Astrocyte of the hippocampus (primary cell): Measurements from ENCODE around the gene CCDC32.

Experiments
- DNase-seq: peaks from one replicate; pipeline ENCODE4 v3.0.0; 2011; ENCODE audit warnings: low read depth, low spot score

CCDC32 gene

DNA sequence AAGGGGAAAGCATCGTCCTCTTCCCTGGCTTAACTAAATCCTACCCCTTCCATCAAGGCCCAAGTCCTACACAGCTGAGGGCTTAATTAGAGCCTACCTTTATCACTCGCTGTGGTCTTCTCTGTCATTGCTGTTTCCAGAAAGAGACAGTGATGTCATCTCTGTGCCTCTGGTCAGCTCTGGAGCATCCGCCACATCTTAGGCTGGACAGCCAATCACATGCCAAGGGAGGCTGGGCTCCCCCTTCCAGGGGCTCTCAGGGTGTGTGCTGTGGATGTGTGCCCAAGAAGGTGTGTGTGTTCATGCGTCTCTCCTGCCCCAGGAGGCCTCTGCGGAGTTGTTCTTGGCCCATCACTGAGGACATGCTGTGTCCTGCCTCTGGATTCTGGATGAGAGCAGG lies 51.2 kb downstream of the CCDC32 start:
- DNase-seq = no peak

DNA sequence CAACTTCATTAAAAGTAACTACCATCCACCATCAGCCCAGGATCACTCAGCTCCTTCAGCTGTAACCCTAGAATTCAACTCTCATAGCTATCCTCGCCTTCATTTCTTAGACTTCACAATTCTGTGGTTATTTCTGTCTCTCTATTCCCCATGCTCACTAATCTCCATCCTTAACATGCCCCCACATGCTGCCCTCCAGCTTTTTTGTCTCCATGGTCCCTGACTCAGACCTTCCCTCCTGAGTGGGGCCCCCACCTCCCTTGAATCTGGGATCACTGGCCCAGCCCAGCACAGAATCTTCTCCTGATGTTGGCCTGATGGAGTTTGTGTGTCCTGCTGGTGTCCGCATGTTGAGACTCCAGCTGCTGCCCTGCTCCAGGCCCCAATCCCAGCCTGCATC lies 52.4 kb downstream of the CCDC32 start:
- DNase-seq = no peak

DNA sequence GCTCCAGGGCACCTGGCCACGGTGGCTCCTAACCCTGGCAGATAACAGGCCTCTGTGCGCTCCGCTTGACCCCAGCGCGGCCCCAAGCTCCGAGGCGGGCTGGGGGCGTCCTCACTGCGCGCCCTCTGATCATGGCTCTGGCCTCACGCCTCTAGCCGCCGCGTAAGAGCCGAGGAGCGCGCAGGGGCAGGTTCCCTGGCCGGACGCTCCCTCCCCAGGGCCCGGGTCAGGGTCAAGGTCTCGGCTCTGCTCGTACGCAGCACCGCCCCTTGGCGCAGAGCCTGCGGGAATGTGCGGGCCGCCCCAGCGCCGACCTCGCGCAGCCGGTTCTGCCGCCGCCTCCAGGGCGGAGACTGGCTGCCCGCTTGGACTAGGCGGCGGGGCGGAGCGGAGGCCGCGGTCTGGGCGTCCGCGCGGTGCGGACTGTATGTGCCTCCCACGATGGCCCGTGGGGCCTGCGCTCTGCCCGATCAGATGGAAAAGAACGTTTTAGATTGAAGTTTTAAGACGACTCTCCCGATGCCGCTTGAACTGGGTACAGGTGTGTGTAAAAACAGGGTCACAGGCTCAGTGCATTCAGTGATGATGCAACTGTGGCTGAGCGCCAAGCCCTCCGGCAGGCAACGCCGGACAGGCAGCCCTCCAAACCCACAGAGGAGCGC lies 53.2 kb downstream of the CCDC32 start:
- peak; percentile 59 for DNase-seq

DNA sequence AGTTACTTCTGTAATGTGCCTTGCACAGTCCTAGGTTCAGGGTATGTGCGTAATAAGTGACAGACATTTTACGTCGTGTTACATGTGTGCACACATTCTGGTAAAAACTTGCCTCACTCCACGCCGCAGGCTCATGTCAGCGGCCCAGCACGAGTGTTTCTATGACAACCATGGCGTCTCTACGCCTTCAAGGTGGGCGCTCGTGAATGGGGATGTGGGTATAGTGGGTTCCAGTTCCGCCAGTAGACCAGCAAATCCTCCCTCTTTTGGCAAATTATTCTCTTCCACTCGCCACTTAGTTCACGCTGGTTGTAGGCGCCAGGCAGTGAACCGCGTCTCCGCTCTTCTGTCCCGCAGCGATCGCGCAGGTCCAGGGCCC lies 53.8 kb downstream of the CCDC32 start:
- DNase-seq = no peak

DNA sequence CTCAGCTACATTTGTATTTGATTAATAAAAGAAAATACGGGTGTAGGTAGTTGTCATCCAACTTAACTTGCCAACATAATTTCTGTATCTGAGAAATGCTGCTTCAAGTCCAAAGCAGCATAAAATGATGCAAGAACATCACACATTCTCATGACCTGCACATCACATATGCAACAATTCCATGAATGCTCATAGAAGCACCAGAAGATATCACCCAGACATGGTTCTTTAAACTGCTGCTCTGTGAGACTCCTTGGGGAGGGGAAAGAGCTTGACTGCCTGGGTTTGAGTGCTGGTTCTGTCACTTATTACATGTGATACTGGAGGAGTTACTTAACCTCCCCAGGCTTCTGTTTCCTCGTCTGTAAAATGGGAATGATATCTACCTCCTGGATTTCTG lies 54.6 kb downstream of the CCDC32 start:
- no peak for DNase-seq

DNA sequence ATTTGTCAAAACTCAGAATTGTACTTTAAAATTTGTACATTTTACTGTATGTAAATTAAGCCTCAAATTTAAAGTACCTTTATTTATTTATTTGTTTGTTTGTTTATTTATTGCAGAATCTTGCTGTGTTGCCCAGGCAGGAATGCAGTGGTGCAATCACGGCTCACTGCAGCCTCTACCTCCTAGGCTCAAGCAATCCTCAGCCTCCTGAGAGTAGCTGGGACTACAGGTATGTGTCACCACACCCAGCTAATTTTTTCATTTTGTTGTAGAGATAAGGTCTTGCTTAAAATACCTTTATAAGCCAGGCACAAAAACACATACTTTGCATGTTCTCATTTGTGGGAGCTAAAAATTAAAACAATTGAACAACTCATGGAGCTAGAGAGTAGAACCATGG lies 56.6 kb downstream of the CCDC32 start:
- no peak for DNase-seq

DNA sequence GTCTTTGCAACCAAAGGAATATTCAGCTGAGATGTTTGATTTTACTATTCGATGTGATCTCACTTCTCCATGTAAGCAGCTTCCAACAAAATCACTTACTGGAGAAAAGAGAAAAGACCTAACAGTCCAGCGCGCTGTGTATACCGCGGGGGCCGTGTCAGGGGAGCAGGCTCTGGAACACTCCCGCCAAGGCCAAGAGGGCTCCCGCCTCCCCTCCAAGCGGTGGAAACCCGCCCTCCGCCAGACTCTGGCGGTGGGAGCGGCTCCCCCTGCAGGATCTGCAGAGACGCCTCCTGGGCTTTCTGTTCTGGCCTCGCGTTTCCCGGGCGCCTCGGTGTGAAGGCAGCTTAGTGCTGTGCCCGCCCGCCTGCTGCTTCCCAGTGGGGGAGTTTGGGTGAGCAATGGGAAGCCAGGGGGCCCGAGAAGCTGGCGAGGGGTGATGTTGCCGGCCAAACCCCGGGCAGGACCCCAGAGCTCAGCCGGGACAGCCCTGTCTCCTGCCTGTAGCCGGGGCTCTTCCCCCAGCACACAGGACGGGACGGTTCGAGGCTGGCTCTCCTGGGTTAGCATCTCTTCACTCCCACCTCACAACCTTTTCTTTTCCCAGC lies 57.8 kb downstream of the CCDC32 start:
- DNase-seq = peak; percentile 89
